Astrocyte (in vitro differentiated cells and primary cell): ENCODE measurements around the gene BANP.

ENCODE experiments used
- EZH2 ChIP-seq: IDR thresholded peaks from 2 replicates; pipeline ENCODE4 v1.6.1; 2012; ENCODE audit warnings: mild to moderate bottlenecking, low read length, inconsistent platforms; ENCODE audit not compliant: insufficient read depth
- TF ChIP-seq, protein P1 (sequence below): IDR thresholded peaks from 2 replicates; pipeline ENCODE4 v1.5.1; 2011; ENCODE audit warnings: low read depth, mild to moderate bottlenecking, inconsistent platforms, low read length, moderate library complexity; ENCODE audit not compliant: insufficient read depth

DNA sequence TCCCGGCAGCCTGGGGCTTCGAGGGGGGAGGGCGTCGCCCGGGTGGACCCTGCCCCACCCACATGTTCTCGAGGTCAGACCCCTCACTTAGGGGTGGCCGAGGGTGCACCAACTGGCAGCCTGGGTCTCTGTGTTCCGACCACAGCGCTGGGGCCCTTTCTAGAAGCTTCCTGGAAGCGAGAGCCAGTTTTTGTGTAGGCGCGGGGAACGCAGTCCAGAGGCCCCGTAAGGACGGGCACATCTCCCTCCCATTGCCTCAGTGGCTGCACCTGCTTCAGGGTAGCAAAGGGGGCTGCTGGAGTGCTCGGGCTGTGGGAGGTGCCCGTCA, 148.3 kb downstream of the BANP start:
- no peak for TF ChIP-seq EZH2
- TF ChIP-seq, protein P1, sequence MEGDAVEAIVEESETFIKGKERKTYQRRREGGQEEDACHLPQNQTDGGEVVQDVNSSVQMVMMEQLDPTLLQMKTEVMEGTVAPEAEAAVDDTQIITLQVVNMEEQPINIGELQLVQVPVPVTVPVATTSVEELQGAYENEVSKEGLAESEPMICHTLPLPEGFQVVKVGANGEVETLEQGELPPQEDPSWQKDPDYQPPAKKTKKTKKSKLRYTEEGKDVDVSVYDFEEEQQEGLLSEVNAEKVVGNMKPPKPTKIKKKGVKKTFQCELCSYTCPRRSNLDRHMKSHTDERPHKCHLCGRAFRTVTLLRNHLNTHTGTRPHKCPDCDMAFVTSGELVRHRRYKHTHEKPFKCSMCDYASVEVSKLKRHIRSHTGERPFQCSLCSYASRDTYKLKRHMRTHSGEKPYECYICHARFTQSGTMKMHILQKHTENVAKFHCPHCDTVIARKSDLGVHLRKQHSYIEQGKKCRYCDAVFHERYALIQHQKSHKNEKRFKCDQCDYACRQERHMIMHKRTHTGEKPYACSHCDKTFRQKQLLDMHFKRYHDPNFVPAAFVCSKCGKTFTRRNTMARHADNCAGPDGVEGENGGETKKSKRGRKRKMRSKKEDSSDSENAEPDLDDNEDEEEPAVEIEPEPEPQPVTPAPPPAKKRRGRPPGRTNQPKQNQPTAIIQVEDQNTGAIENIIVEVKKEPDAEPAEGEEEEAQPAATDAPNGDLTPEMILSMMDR: no peak
